Subcutaneous adipose tissue (tissue), 4 donors: ENCODE data around the gene ULBP2. TPM values are rescaled to one million over a fixed set of nuclear protein-coding genes. Genes with fewer than 3 reads are reported as not detected.

Experiments
- total RNA-seq, 4 donors: library from RNA; depleted of rRNA; stranded (reverse); fragments of >200 nt; gene quantifications; one replicate each; pipeline ENCODE4 v1.1.0, GENCODE V29; 2016
- TF ChIP-seq, protein P1 (sequence below): fragments of 450-650 bp; IDR thresholded peaks from one replicate; pipeline ENCODE4 v1.5.1; 2016; ENCODE audit warnings: low read depth, mild to moderate bottlenecking, control low read depth, antibody characterized with exemption, moderate library complexity

ULBP2 gene
- total RNA-seq, 4 donors from 2014 or later = 0.34 to 4.1 (median 0.60) TPM

DNA sequence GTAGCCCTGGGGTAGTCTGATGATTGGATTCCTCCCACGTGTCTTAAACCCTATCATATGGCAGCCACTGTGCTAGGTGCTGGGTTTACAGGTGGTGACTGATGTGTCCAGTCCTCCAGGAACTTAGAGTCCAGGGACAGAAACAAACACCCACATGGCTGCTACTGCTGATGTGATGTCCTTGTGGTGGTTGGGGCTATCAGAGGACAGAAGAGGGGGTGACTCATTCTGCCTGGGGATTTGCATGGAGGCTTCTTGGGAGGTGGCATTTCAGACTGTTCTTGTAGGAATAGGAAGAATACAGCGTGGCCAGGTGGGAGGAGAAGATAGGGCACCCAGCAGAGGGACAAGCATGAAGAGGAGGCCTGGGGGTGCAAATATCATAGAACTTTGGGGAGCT, 28.7 kb upstream of the ULBP2 start:
- TF ChIP-seq, protein P1, sequence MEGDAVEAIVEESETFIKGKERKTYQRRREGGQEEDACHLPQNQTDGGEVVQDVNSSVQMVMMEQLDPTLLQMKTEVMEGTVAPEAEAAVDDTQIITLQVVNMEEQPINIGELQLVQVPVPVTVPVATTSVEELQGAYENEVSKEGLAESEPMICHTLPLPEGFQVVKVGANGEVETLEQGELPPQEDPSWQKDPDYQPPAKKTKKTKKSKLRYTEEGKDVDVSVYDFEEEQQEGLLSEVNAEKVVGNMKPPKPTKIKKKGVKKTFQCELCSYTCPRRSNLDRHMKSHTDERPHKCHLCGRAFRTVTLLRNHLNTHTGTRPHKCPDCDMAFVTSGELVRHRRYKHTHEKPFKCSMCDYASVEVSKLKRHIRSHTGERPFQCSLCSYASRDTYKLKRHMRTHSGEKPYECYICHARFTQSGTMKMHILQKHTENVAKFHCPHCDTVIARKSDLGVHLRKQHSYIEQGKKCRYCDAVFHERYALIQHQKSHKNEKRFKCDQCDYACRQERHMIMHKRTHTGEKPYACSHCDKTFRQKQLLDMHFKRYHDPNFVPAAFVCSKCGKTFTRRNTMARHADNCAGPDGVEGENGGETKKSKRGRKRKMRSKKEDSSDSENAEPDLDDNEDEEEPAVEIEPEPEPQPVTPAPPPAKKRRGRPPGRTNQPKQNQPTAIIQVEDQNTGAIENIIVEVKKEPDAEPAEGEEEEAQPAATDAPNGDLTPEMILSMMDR = no peak

DNA sequence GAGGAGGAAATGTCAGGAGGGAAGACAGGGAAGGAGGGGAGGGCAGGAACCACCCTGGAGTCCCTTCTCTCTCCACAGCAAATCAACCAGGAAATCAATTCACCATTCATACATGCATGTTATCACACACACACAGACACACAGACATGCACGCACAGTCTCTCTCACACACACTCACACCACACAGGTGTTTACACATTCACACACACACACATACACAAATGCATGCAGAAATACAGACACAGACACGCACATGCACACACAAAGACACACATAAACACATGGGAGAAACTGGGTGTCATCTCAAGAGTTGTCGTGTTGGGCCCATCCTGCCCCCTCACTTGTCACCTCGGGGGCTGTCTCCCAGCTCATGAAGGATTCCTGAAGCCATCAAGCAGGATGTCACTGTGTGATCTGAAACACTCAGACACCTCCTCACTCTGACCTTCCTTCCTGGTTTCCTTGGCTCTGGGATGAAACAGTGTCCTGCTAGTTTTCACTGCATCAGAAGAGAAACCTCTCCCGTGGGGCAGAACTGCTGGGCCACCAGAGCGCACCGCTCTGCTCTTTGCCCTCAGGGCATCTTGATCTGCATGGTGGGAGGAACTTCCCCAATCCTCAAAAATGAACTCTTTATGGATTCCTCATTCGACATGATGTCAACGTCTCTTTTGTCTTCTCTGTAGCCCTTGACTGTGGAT, 28.1 kb upstream of the ULBP2 start:
- TF ChIP-seq, protein P1 = no peak

DNA sequence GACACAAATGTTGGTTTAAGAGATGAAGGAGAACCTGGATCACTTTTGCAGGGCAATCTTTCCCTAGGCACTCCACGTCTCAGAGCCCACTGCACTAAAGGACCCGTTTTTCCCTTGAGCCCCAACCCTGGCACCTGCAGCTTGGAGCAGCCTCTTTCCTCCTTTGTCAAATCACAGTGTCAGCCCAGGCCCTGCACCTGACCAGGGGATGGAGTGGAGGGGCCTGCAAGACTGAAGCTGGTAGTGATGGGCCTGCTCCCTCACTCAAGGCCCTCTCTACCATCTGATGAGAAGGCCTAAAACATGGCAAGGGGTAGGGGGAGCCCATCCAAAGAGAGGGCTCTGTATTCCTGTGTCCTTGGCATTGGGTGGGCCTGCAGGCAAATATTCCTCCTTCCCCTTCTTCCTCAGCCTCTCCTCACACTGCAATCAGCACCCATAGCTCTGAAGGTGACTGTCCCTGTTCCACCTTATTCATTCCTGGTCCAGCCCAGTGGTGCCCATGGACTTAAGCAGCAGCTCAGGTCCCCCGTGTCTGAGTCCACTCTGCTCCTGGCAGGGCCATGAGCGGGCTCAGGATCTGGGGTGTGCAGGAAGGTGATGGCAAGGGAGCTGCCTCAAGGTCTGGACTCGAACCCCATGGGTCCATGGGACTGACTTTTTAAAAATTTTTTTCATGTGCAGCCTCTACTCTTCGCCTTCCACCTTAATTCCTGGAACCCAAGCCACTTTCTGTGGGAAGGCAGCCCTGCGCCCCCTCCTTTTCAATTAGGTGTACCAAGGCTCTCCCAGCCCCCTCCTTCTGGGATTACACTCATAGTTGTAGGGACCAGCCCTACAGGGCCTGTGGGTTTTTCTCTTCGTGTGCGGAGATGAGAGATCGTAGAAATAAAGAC, 25.6 kb upstream of the ULBP2 start:
- TF ChIP-seq, protein P1 = no peak

DNA sequence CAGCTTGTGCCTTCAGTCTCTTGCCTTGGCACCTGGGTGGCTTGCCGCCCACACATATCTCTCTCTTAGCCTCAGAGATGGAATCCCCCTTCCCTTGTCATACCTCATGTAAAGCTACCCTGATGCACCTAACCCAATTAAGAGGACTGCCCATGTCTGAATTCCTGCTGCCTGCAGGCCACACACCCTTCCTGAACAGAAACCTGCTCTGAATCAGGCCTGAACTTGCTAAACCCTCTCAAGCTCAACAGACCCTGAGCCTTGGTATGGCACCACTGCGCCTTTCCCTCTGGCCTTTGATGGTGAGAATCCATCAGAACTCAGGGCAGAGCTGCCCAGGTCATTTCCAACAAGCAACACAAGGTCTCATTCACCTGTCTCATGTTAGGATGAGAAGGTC, 24.1 kb upstream of the ULBP2 start:
- TF ChIP-seq, protein P1 = no peak

DNA sequence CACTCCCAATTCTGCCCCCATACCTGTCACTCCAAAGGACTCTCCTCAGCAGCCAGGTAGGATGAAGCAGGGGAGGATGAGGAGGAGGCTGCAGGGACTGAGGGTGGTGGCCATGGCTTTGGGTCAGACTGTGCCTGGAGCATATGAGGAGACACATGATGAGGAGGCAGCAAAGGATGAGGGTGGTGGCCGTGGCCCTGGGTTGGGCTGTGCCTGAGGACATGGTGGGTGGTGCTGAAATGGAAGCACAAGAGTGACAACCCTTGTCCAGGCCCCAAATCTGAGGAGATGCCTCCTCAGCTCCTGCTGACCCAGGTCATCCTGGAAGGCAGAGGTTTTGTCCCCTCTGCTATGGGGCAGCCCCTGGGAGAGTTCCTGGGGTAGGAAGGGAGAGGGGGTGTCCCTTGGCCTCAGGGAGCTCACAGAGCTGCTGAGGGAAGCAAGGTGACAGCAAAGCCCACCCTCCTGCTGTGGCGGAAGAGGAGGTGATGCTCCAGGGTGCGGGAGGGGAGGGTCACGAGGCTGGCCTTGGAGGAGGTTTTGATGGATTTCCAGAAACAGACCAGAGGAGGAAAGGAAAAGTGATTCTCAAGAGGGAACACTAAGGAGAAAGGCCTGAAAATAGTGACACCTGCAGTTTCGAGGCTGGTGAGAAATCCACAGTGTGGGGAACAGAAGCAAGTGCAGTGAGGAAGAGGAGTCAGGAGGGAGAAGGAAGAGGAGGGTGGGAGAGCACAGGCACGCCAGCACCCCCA, 23.5 kb upstream of the ULBP2 start:
- TF ChIP-seq, protein P1 = no peak

DNA sequence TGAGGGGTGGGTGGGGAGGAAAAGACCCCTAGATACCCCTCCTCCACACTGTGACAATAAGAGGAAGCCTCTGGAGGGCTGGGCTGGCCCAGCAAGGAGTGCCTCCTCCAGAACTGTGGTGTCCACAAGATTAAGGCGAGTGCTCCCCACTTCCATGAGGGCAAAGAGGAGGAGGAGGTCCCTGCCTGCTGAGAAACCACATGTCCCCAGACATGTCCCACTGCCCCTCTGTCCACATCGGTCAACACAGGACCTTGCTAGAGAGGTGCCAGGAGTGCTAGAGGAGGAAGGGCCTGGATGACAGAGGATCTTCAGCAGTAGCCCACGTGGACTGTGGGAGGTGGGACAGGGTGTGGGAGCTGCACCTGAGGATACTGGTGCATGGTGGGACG, 22.0 kb upstream of the ULBP2 start:
- TF ChIP-seq, protein P1 = no peak

DNA sequence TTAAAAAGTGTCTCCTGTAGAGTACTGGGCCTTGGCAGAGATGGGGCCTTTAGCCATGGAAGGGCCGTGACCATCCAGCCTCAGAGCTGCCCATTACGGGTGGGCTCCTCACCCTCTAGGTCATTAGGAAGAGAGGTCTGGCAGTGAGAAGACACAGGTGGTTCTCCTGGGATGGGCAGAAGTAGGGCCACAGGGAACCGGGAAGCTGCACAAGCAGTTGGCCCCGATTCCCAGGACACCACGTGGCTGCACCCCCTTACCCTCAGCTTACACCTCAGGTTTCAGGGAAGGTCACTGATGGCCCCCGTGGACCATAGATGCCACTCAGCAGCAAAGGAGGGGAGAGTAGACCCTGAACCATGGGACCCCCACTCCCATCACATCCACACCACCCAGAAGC, 20.5 kb upstream of the ULBP2 start:
- TF ChIP-seq, protein P1 = no peak
